DMS114 treated with DMSO at 0.1 percent for 48 hours (cell line): ENCODE measurements around the gene OR51T1.
"Not testable (repeated sequence)": the region's sequence is repeated elsewhere in the genome, so short reads cannot be mapped to it uniquely, and the experiment has no call there.

Source experiments
- DNase-seq: peaks from one replicate; lab custom pipeline; 2025; ENCODE audit not compliant: unreplicated experiment; lab: John Stamatoyannopoulos, UW

The OR51T1 gene, protein sequence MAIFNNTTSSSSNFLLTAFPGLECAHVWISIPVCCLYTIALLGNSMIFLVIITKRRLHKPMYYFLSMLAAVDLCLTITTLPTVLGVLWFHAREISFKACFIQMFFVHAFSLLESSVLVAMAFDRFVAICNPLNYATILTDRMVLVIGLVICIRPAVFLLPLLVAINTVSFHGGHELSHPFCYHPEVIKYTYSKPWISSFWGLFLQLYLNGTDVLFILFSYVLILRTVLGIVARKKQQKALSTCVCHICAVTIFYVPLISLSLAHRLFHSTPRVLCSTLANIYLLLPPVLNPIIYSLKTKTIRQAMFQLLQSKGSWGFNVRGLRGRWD

DNA sequence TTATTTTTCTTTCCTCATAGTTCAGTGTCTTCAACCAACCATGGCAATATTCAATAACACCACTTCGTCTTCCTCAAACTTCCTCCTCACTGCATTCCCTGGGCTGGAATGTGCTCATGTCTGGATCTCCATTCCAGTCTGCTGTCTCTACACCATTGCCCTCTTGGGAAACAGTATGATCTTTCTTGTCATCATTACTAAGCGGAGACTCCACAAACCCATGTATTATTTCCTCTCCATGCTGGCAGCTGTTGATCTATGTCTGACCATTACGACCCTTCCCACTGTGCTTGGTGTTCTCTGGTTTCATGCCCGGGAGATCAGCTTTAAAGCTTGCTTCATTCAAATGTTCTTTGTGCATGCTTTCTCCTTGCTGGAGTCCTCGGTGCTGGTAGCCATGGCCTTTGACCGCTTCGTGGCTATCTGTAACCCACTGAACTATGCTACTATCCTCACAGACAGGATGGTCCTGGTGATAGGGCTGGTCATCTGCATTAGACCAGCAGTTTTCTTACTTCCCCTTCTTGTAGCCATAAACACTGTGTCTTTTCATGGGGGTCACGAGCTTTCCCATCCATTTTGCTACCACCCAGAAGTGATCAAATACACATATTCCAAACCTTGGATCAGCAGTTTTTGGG, at the start of gene OR51T1:
TSS of gene OR51T1 (plus strand) at position 41 of the 641 bp plus-strand sequence. CDS start at position 41, 0 bp downstream.
- no peak for DNase-seq

DNA sequence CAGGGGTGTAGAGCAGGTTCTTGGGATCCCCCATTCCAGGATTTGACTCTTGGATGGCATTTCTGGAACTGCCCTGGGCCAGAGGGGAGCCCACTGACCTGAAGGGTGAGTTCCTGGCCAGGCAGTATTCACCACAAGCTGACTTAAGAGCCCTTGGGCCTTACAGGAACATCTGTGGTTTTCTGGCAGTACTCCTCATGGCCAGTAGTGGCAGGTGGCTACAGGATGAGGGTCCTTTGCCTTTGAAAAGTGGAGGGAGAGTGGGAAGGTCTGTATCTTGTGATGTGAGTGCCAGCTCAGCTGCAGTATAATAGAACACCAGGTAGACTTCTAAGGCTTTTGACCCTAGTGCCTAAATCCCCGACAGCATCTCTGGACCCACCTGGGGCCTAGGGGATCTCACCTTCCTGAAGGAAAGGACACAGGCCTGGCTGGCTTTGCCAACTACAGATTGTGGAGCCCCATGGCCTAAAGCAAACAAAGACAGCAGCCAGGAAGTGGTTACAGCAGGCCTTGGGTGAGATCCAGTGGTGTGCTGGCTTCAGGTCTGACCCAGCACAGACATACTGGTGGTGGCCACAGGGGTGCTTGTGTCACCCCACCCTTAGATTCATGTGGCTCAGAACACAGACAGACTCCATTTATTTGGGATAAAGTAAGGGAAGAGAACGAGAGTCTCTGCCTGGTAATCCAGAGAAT, 41.7 kb upstream of the OR51T1 start:
- DNase-seq = no peak

DNA sequence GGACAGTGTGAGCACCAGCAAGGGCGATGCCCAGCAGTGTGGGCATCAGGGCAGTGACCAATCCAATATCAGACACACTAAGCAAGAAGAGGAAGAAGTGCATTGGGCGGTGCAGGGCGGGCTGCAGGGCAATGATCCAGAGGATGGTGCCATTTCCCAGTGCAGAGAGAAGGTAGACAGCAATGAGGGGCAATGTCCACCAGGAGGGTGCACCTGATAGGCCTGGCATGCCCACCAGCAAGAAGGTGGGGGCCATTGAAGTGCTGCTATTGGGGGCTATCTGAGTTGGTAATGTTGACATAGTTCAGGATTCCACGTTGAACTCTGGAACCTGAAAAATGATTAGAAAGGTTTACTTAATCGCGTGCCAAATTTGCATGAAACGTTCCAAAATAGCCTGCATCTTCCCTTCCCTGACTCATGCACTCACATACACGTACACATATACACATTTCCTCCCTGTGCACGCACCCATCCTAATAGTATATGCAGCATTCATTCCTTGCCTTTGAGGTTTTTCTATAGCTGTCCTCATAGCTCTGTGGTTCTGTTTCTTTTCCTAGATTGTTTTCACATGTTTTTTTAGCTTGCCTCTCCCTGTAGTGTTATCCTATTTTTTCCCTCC, 32.7 kb upstream of the OR51T1 start, which contains the start of gene OR51S1:
TSS of gene OR51S1 (minus strand) at position 301 of the 625 bp plus-strand sequence. CDS start at position 301, 0 bp downstream.
- DNase-seq = no peak

DNA sequence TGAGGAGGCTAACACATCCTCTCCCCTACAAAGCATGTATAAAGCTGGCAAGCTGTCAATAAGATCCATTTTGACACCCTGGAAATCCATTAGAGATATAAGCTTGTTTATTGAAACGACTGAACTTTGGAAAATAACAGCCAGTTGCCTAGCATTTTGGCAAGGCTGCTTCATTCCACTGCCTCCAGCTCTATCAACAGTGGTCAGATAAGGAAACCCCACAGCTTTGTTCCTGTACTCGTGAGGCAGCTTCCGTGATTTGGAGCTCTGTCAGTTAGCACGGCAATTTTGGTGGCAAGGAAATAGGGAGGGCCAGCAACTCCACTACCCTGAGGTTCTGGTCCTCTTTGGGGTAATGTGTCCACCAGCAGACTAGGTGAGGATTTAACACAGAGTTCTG, 30.7 kb upstream of the OR51T1 start:
- no peak for DNase-seq

DNA sequence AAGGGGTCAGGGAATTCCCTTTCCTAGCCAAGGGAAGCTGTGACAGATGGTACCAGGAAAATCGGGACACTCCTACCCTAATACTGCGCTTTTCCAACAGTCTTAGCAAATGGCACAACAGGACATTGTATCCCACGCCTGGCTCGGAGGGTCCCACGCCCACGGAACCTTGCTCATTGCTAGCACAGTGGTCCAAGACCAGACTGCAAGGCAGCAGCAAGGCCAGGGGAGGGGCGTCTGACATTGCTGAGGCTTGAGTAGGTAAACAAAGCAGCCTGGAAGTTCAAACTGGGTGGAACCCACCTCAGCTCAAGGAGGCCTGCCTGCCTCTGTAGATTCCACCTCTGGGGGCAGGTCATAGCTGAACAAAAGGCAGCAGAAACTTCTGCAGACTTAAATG, 27.4 kb upstream of the OR51T1 start:
- DNase-seq = not testable (repeated sequence)

DNA sequence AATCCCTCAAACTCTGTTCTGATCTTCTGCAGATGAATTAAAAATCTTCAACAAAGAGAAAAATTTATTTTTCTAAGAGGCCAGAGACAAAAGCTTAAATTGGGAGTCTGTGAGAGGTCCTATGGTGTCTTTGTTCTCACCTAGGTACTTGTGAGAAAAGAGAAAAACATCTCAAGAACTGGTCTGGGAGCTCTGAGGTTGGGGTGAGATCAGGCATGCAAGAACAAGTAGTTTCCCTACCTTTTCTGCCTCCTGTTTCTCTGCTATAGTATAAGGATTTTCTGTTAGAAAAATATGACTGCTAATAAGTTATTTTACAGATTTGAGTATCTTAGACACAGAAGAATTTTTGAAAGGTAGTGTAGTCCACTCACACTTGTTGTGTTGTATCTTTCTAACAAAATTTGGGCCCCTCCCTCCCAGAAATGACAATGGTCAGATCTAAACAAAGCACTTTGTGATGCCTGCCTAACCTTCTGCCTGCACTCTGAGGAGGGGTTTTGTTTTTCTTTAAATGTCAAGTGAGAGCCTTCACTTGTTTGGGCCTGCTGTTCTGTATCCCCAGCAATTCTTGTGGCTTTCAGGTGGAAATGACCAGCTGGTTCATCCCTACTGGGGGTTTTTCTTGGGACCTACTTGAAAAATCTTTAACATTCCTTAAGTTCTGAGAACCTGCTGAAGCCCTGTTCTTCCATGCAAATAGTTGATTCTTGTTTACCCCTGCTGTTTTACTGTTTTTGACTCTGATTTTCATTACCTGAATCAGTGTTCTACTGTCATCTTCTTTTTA, 19.1 kb upstream of the OR51T1 start:
- DNase-seq = no peak

DNA sequence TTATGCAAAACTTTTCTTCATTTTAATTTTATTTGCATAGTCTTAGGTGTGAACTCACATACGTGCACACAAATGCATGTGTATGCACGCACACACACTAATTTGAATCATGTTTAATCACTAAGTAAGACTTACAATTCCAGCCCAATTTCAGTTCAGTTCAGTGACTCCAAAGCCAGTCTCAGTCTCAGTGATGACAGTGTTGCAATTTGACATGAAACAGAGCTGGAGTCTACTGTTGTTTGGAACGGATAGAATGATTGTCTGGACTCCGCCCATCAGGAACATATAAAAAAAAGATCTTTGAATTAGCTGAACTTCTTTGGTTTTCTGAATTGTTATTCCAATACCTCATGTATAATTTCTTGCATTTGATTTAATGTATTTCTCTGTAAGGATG, 17.8 kb upstream of the OR51T1 start:
- DNase-seq = no peak

DNA sequence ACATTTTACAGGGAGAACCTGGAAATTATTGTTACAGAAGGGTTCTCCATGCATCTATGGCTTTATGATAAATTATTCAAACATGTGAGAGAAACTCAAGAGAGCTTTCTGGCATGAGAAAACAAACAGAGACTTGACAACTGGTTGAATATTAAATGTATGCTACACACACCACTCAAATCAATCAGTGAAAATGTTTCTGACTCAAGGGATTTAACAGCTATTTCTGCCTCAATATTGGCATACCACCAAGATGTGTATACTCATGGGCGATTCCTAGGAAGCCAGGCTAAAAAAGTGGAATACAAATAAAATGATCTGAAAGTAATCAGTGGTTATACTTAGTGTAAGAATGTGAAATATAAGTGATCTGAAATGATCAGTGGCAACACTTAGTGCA, 15.8 kb upstream of the OR51T1 start:
- DNase-seq = no peak

DNA sequence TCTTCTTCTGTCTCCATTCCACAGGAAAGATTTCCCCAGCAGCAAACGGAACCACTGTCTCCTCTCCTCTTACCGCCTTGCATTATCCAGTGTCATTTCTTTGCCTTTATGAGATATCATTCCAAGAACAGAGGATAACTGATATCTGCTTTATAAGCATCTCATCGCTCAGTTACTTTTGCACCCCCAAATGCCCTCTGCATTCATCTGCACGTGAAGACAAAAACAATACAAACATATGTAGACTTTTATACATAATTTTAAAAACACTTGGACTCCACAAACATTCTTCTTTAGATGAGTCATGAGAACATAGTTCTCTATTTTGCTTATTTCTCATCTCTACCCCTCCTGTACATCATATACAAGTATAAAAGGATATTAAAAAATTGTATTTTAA, 512 bp upstream of the OR51T1 start:
- DNase-seq = no peak

DNA sequence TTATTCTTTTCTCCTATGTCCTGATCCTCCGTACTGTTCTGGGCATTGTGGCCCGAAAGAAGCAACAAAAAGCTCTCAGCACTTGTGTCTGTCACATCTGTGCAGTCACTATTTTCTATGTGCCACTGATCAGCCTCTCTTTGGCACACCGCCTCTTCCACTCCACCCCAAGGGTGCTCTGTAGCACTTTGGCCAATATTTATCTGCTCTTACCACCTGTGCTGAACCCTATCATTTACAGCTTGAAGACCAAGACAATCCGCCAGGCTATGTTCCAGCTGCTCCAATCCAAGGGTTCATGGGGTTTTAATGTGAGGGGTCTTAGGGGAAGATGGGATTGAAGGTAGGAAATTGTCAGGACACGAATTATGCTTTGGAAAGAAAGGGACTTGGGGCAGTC, 843 bp downstream of the OR51T1 start:
- no peak for DNase-seq

DNA sequence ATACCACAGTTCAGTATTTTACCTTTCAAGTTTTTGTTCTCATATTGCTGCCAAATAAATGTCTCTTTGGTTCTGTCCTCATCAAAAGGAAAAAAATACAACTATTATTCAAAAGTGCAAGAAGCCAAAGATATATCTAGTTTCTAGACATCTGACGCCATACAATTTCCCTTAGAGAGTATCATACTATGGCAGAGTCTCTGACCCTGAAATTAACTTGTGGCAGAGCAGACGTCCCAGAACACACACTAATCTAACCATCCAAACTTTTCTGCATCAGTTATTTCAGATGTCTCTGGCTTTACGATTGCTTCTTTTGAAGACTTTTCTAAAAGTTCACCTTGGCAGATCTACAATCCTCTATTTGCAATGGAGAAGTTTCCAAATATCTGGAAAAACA, 2.7 kb downstream of the OR51T1 start:
- DNase-seq = no peak

DNA sequence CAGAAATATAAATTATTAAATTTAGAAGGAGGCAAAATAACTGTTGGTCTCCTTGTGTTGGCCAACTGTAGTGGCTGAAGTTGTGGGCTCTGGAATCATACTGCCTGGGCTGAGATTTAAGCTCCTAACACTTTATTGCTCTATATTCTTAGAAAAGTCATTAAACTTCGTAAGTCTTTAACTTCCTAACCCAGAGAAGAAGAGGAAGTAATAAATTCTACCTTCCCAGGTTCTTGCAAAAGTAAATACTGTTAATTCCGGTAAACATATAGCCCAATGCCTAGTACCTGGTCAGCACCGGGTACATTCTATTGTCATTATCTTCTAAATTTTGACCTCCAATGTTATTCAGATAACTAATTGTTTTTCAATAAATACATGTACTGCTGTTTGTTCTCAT, 4.5 kb downstream of the OR51T1 start:
- DNase-seq = no peak

DNA sequence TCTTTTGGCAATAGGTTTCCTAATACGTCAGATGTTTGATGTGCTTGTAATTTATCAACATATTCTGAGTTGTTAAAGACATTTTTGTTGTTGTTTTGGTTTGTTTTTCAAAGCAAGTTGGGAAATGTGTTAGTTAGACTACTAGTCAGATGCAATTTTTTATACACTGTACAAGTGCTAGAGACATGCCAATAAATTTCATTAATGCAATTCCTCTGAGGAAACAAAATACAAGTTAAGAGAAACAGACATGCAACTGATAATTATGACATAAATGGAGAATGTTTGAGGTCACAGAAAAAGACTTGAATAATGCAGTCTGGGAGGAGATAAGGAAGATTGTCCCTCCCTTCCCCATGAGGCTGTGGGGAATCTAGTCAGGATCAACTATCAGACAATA, 5.9 kb downstream of the OR51T1 start:
- no peak for DNase-seq

DNA sequence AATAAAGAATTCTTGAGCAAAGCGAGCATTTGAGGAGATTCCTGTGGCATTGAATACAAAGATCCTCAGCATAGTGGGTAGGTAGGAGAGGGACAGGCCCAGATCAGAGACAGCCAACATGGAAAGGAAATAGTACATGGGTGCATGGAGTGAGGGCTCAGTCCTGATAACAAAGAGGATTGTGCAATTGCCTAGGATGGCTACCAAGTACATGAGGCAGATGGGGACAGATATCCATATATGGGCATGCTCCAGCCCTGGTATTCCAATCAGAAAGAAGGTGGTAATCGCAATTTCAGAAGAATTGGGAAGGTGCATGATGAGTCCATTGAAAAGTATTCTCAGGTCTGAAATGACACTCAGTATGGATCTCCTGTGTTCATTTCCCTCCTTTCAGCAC, 8.6 kb downstream of the OR51T1 start:
- no peak for DNase-seq

DNA sequence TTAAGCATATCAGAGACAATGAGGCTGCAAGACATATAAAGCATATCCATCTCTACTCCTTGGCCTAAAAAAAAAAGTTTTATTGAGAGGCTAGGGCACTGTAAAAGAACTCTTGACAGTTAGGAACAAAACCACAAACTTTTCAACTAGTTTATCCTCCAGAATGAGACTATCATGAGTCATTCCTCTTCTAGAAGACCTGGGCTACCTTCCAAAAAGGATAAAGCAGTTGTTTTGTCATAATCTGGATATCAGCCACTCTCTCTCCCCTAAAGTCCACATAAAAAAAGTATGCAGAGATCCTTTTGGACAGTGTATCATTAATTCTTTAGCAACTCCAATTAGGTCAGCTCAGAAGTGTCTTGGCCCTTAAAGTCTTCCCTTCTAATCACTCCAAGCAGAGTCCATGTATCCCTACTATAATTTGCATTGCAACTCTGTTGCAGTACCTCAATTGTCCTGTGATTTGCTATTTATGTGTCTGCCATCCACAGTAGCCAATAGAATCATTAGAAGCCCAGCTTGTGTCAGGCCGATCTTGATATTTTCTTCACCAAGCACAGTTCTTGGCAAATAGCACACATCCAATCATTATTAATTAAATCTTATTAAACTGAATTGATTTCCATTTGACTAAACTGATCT, 10.4 kb downstream of the OR51T1 start:
- no peak for DNase-seq

DNA sequence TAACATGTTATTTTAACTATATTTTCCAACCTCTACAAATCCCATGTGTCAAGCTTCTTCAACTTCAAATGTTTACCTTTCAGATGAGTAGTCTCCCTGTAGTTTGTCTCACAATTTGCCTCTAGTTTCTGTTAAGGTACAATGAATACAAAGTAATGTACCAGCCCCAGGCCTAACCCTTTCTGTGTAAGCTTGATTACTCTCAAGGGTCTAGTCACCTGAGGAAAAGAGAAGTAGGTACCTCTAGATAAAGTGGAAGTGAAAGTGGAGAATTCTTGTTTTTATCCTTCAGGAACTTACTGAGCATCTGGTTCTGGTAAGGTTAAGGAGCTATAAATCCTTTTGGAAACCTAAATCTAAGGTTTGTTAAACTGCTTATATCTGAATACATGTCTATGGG, 21.8 kb downstream of the OR51T1 start, which contains the start of gene OR51A7:
TSS of gene OR51A7 (plus strand) at position 300 of the 400 bp plus-strand sequence. CDS start 3,587 bp downstream, outside the sequence.
- no peak for DNase-seq

DNA sequence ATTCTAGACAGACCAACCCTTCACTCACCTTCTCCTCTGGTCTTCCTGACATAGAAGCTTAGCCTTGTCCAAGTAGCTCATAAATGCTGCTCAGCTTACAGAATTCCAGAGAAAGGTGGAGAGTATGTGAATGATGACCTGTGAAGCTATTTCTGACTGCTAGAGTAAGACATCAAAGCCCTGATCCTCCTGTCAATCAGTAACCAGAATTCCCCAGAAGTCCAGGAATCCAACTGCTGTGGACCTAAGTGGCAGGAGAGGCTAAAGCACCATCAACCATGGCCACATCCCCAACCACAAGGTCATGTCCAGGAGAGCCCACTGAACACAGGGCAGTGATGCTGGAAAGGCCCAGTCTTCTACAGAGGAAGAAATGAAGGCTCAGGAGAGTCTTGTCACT, 34.9 kb downstream of the OR51T1 start:
- DNase-seq = no peak

DNA sequence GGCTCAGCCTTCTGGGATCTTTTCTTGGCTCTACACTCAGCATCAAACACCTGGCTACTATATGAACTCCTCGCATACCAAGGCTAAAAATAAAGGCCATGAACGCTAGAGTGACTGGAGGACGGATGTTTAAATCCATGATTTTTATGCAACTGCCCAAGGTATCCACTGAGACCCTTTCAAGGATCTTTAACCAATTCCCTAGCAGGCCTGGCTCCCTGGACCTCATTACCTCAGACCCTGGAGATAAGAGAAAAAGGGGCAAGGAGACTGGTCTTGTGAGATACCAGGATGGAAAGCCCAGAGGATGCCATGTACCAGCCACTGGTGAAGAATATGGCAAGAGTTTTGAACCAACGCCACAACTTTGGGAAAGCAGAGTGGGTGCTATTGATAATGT, 37.5 kb downstream of the OR51T1 start, which contains the start of gene OR51G2:
TSS of gene OR51G2 (minus strand) at position 101 of the 400 bp plus-strand sequence. CDS start 3,687 bp downstream, outside the sequence.
- no peak for DNase-seq

DNA sequence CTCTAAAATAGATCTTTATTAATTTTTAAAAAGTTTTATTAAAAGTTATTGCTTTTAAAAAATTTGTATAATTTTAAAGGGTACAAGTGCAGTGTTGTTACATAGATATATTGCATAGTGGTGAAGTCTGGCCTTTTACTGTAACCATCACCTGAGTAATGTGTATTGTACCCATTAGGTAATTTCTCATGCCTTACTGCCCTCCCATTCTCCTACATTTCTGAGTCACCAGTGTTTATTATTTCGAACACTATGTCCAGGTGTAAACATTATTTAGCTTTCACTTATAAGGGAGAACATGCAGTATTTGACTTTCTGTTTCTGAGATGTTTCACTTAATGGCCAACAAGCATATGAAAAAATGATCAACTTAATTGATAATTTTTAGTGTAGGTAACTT, 40.1 kb downstream of the OR51T1 start:
- DNase-seq = no peak

DNA sequence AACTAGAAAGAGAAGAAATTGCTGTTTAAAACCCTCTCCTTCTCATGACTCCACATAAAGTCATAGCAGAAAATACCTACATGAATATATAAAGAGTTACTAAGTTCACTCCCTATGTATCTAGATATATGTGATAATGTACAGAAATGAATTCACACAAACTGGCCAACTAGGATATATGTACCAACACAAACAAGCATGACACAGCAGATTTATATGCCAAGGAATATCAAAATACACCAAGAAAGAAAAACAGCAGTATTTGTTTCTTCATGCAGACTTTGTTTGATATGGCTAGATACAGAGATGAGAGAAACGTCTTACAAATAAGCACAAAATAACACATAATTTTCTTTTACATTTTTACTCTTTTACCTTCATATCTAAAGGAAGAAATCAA, 40.6 kb downstream of the OR51T1 start:
- no peak for DNase-seq
